Hepatocyte (in vitro differentiated cells): ENCODE results near the gene STAT5A.
"Not testable (repeated sequence)": the region's sequence is repeated elsewhere in the genome, so short reads cannot be mapped to it uniquely, and the experiment has no call there.

Experiments used
- EZH2 ChIP-seq: fragments of 200-600 bp; sonication (generic); IDR thresholded peaks from 2 replicates; pipeline ENCODE4 v1.6.1; 2016; ENCODE audit warnings: antibody characterized with exemption, mild to moderate bottlenecking, borderline replicate concordance
- EZH2phosphoT487 ChIP-seq: fragments of 200-600 bp; sonication (generic); IDR thresholded peaks from one replicate; pipeline ENCODE4 v1.6.1; 2018; ENCODE audit warnings: antibody characterized with exemption, mild to moderate bottlenecking, low read depth, moderate library complexity; ENCODE audit not compliant: unreplicated experiment, severe bottlenecking
- TF ChIP-seq, protein P1 (sequence below): fragments of 200-600 bp; sonication (generic); IDR thresholded peaks from 2 replicates; pipeline ENCODE4 v1.5.1; 2016; ENCODE audit warnings: antibody characterized with exemption, mild to moderate bottlenecking; ENCODE audit not compliant: poor library complexity

DNA sequence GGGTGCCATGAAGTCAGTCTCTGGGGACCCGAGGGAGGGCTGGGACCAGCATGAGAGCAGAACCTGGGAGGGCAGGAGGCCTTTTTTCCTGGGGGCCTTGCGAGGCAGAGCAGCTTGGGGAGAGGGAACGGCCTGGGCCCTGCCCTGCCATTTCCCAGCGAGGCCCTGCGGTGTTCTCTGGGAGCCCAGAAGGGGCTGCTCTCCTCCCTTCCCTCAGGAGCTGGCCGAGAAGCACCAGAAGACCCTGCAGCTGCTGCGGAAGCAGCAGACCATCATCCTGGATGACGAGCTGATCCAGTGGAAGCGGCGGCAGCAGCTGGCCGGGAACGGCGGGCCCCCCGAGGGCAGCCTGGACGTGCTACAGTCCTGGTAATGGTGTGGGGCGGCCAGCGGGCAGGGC is 11.6 kb downstream of the STAT5A start:
- not testable (repeated sequence) for TF ChIP-seq EZH2, EZH2phosphoT487
- TF ChIP-seq, protein P1, sequence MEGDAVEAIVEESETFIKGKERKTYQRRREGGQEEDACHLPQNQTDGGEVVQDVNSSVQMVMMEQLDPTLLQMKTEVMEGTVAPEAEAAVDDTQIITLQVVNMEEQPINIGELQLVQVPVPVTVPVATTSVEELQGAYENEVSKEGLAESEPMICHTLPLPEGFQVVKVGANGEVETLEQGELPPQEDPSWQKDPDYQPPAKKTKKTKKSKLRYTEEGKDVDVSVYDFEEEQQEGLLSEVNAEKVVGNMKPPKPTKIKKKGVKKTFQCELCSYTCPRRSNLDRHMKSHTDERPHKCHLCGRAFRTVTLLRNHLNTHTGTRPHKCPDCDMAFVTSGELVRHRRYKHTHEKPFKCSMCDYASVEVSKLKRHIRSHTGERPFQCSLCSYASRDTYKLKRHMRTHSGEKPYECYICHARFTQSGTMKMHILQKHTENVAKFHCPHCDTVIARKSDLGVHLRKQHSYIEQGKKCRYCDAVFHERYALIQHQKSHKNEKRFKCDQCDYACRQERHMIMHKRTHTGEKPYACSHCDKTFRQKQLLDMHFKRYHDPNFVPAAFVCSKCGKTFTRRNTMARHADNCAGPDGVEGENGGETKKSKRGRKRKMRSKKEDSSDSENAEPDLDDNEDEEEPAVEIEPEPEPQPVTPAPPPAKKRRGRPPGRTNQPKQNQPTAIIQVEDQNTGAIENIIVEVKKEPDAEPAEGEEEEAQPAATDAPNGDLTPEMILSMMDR, result not testable (repeated sequence)
